ENCODE measurements around the gene SRPX2.

Gene SRPX2, protein sequence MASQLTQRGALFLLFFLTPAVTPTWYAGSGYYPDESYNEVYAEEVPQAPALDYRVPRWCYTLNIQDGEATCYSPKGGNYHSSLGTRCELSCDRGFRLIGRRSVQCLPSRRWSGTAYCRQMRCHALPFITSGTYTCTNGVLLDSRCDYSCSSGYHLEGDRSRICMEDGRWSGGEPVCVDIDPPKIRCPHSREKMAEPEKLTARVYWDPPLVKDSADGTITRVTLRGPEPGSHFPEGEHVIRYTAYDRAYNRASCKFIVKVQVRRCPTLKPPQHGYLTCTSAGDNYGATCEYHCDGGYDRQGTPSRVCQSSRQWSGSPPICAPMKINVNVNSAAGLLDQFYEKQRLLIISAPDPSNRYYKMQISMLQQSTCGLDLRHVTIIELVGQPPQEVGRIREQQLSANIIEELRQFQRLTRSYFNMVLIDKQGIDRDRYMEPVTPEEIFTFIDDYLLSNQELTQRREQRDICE

DNA sequence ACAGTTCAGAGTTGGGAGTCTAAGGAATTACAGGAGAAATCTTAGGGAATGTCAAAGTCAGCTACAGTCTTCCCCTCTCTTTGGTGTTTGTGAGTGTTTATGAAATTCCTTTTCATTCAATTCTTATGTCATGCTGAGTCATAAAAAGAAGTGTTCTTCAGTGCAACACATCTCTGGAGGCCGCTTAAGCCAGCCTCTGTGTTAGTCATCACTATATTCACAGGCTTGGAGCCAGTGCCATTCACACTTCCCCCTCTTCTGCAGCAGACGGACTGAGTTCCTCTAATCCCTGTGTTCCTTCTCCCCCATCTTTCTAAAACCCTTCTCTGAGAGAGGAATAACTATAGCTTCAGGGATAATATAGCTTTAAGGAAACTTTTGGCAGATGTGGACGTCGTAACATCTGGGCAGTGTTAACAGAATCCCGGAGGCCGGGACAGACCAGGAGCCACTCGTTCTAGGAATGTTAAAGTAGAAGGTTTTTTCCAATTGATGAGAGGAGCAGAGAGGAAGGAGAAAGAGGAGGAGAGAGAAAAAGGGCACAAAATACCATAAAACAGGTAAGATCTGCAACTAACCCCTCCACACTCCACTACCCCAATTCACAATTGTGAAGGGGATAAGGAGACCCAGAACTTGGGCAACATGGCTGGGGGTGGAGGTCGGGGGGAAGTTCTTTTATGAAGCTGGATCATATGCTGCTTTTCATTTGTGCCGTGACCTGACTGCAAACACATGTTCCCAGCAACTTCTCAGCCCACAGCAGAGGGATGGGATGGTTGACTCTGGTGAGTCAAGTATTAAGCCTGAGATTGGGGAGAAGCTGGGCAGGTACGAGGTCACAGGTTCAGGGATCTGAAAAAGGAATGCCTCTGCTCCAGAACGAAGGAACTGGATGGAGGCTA, at the start of gene SRPX2:
Gene SRPX2 (plus strand): TSS at position 244 of the 905 bp plus-strand sequence. CDS start 2,124 bp downstream, outside the sequence.
- DNase-seq (ENCODE audit: low spot score) (peak; percentile 67), FAIRE-seq (peak; percentile 90)

DNA sequence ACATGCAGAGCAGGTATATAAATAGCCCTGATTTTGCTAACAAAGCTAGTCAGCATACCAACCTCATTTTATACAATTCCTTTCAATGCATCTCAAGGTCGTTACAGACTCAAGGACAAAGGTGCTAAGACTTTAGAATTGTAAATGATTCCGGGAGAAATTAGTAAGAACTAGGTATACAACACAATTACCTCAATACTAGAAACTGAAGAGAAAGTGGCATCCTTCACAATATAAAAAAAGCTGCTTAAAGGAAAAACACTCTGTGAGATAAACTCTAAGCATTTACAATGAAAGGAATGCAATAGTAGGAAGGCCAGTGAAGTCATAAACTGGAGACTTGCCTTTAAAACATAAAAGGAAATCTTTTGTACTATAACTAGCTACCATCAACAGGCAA, 47.4 kb upstream of the SRPX2 start:
- FAIRE-seq (no peak), DNase-seq (ENCODE audit: low spot score) (no peak)

DNA sequence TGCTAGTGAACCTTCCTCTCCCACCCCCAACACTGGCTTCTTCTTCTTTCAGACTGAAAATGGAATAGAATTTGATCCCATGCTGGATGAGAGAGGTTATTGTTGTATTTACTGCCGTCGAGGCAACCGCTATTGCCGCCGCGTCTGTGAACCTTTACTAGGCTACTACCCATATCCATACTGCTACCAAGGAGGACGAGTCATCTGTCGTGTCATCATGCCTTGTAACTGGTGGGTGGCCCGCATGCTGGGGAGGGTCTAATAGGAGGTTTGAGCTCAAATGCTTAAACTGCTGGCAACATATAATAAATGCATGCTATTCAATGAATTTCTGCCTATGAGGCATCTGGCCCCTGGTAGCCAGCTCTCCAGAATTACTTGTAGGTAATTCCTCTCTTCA, 44.5 kb upstream of the SRPX2 start:
- FAIRE-seq: no peak

DNA sequence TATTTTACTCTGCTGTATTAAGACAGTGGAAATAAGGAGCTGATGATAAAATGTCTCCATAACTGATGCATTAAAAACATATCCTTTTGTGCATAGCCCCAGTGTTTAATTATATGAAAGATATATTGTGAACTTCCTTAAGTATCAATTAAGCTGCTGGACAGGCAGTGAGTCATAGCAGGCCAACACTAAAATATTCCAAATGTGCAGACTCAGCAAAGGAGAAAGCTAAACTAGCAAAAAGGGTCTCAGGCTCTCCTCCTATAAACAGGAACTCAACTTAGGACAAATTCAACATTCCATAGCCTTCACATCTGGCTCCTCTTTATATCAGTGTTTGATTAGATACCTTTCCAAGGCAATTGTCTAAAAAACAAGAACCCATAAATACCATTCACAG, 43.7 kb upstream of the SRPX2 start:
- FAIRE-seq (no peak), DNase-seq (ENCODE audit: low spot score) (no peak)

More for the DNA sequence above, 44.5 kb upstream of the SRPX2 start:
- no peak for DNase-seq (ENCODE audit: low spot score)

- no peak for FAIRE-seq
- DNase-seq (ENCODE audit: low spot score): no peak
Measured at GRCh38 chrX:100600758-100601157, 43.2 kb upstream of the SRPX2 start.

DNA sequence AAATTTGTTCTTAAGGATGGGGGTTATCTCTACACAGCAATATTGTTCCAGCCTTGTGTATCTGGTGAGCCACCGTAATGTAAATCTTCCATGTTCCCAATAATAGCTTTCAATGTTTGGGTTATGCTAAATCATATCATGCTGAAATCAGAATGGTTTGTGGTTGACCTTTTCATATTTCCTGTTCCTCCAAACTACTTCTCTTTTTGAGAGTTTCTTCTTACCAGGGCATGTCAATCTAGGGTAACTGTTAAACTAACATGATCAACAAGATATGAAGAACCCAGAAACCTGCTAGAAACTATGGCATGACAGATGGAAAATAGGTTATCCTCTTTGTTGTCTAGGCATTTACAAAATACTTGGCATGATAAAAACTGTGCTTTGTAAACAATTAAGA, 37.2 kb upstream of the SRPX2 start:
- FAIRE-seq (no peak), DNase-seq (ENCODE audit: low spot score) (no peak)

DNA sequence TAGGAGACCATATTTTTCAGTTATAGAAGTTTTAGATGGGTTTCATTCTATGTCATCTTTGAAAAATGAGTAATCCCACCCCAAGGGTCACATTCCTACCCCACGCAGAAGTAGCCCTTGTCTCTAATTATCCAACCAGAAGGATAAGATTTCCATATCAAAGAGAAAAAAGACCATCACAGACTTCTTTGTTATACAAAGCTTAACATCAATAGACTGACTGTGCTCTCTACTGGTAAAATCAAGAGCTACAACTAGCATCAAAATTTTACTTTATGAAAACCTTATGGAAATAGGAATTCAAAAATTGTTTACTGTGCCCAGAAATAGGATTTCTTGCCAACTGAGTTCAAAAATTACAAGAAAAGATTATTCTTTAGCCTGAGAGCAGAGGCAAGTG, 34.4 kb upstream of the SRPX2 start:
- no peak for DNase-seq (ENCODE audit: low spot score)
- FAIRE-seq: no peak

GRCh38 chrX:100611951-100612350, 32.0 kb upstream of the SRPX2 start:
- no peak for FAIRE-seq
- DNase-seq (ENCODE audit: low spot score): no peak

GRCh38 chrX:100615005-100615404, 29.0 kb upstream of the SRPX2 start:
- DNase-seq (ENCODE audit: low spot score) (peak; percentile 29), FAIRE-seq (no peak)

DNA sequence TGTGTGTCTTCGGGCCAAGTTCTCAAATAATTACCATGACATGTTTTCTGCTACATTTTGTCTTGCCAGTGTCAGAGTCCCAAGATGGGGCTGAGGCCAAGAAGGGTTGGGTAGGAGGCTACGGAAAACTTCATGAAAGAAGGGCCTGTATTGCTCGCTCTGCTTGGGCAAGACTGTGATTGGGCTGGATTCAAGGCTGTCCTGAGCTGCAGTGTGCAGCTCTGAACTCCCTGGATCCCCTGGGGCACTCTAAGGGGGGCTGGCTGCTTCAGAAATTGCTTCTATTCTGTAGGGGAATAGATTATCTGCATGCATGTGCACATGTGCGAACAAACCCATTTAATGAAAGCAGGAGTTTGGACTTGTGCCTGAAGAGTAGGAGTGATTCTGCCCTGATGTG, 21.0 kb upstream of the SRPX2 start:
- DNase-seq (ENCODE audit: low spot score) (no peak), FAIRE-seq (no peak)

GRCh38 chrX:100625985-100626491, 18.0 kb upstream of the SRPX2 start:
- FAIRE-seq: no peak

GRCh38 chrX:100635040-100635439, 9.0 kb upstream of the SRPX2 start:
- FAIRE-seq (no peak), DNase-seq (ENCODE audit: low spot score) (no peak)

More at GRCh38 chrX:100625985-100626491, 18.0 kb upstream of the SRPX2 start:
- no peak for DNase-seq (ENCODE audit: low spot score)

- DNase-seq (ENCODE audit: low spot score): no peak
- FAIRE-seq: no peak
Measured at GRCh38 chrX:100635989-100636320, 8.0 kb upstream of the SRPX2 start.

DNA sequence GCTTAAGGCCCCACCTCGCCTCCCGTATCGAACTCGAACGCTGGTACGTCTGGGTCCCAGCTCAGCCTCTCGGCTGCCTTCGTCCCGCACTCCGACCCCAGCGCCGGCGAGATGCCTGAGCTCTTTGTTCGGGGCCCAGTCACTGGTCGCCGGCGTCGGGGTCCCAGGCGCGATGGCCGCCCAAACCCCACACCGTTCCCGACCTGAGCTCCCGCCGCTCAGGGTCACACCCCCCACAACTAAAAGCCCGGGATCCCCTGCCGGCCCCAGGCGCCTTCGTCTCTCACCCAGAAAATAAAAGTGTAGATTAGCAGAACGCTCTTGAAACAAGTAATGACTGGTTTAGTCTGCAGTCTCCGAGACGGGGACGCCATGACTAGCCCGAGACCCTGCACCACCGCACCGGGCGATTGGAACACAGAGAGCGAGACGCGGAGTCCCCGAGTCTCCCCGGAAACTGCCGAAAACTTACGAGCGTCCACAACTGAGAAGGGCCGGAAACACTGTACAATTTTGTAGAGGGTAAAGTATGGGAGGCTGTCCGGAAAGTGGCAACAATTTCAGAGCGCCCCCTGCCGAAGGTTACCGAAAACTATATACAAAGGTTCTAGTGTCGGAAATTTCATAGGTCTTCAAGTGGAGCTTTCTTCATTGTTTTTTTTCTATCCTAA, 7.5 kb upstream of the SRPX2 start, which contains the start of gene TSPAN6:
Gene TSPAN6 (minus strand): TSS at position 486 of the 671 bp plus-strand sequence. CDS start 112 bp downstream, at position 374.
- FAIRE-seq (peak; percentile 89), DNase-seq (ENCODE audit: low spot score) (peak; percentile 71)

GRCh38 chrX:100642290-100642689, 1.7 kb upstream of the SRPX2 start:
- FAIRE-seq (no peak), DNase-seq (ENCODE audit: low spot score) (no peak)

GRCh38 chrX:100643212-100643611, 787 bp upstream of the SRPX2 start:
- no peak for DNase-seq (ENCODE audit: low spot score)
- no peak for FAIRE-seq

DNA sequence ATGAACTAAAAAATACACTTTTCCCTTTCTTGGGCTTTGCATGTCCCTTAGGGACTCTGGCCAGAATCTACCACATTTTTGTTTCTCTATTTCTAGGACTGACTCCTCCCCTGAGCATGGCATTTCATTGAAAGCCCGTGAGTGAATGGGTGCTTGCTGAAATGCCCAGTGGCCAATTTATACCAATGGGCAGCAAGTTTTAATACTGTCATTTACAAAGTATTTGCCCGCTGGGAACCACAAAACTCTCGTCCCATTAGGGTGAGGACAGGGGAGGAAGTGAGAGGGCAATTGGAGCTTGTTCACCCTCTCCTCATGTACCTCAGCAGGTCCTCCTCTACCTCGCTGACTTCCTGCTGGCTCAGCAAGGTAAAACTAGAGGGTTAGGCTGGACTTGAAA, 1.1 kb downstream of the SRPX2 start:
- DNase-seq (ENCODE audit: low spot score) (no peak), FAIRE-seq (no peak)

DNA sequence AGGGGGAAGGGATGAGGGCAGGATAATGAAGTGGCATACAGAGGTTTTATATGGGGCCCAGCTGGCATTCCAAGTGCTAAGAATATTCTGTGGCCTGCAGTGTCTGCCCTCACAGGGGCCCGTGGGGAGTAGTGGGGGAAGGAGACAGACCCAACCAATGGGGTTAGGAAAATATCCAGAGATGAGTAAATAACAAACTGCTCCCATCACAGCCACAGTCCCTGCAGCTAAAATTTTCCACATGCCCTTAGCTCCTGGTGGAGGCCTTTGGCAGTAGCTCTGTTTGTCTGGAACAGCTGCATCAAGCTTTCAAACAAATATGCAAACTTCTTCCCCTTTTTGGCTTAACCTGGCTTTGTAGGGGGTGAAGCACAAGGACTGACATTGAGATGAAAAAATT, 3.1 kb downstream of the SRPX2 start:
- DNase-seq (ENCODE audit: low spot score): no peak
- no peak for FAIRE-seq

GRCh38 chrX:100647739-100648138, 3.7 kb downstream of the SRPX2 start:
- FAIRE-seq (no peak), DNase-seq (ENCODE audit: low spot score) (no peak)

DNA sequence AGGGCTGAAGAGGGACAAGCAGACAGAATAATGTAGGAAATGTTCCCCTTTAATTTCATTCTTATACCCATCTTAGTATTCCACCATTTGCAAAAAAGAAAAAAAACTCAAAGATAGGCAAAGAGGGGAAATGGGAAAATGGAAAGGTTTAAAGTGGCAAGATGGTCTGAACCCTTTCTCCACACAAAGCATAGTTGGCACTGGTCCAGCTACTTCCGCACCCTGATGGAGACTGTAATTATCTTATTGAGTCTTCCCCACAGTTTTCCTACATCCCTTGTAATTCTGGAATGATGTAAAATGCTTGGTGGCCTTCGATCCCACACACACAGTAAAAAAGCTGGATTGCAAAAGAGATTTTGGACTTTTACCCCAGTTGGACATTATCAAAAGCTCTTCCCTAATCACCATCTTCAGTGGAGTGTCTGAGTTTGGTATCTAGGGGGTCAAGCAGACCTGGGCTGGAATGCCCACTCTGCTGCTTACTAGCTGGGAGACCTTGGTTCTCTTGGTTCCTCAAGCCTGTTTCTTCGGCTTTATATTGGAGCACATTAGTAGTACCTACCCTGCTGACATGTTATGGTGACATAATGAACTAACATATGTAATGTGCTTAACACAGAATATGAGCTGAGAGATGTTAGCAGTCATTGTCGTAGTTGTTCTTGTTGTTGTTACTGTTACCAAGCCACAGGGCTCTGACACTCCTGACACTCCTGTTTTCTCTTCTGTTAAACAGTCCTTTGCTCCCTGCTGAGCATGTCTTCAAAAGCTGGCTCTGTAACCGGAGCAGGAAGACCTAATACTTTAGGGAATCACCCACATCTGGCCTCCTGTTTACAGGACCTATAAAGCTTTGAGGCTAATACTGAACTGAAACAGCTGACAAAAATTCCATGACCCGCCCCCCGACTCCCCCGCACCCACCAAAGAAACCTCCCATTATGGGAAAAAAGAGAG, 4.7 kb downstream of the SRPX2 start:
- FAIRE-seq: no peak
- no peak for DNase-seq (ENCODE audit: low spot score)
